Superior temporal gyrus (tissue), 1 donor: ENCODE data around the gene KBTBD7.
A peak's percentile ranks its signal among the peaks of the same experiment; 100 is the strongest.

Experiments
- DNase-seq: peaks from one replicate; pipeline ENCODE4 v3.0.0-alpha.2; 2016; ENCODE audit errors: extremely low spot score

KBTBD7 gene, protein sequence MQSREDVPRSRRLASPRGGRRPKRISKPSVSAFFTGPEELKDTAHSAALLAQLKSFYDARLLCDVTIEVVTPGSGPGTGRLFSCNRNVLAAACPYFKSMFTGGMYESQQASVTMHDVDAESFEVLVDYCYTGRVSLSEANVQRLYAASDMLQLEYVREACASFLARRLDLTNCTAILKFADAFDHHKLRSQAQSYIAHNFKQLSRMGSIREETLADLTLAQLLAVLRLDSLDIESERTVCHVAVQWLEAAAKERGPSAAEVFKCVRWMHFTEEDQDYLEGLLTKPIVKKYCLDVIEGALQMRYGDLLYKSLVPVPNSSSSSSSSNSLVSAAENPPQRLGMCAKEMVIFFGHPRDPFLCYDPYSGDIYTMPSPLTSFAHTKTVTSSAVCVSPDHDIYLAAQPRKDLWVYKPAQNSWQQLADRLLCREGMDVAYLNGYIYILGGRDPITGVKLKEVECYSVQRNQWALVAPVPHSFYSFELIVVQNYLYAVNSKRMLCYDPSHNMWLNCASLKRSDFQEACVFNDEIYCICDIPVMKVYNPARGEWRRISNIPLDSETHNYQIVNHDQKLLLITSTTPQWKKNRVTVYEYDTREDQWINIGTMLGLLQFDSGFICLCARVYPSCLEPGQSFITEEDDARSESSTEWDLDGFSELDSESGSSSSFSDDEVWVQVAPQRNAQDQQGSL

DNA sequence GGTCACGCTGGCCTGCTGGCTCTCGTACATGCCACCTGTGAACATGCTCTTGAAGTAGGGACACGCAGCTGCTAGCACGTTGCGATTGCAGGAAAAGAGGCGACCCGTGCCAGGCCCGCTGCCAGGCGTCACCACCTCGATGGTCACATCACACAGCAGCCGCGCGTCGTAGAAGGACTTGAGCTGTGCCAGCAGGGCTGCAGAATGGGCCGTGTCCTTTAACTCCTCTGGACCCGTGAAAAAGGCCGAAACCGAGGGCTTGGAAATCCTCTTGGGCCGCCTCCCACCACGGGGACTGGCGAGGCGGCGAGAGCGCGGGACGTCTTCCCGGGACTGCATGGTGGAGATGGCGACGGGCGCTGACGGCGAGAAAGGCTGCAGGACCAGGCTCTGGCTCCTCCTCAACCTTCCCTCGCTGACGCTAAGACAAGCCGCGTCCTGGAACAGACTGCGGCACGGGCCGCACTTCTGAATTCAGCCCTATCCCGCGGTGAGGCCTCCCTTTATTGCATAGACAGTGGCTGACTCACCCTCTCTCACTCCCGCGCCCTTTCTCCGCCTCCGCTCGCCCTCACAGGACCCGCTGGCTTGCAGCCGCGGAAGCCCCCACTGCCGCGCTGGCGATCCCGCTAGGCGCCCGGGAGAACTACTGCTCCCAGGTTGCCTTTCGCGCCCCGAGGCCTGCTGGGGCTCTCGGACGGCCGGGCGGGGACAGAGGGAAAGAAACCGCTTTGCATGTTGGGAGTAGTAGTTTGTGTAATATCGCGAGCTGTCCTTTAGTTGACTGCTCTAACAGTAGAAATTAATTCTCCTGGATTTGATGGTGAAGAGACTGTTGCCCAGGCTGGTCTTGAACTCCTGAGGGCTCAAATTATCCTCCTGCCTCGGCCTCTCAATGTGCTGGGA lies at the start of gene KBTBD7:
Gene KBTBD7 (minus strand): TSS at position 651 of the 906 bp plus-strand sequence. CDS start 312 bp downstream, at position 339.
- DNase-seq = peak; percentile 96

DNA sequence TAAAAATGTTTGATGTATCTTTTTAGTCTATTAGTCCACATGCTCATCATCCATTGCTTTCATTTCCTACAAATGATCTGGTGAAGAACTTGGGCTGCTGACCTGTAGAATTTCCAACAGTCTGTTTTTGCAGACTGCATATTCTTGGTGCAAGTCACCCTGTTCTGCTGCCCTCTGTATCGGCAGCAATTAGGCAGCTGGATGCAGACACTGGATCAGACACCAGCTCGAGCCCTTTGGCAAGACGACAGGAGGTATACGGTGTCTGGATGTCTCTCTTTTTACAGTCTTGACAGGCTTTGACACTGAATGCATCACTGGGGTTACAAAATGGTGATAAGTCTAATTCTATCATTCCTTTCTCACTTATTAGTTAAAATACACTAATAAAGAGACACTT lies 47.3 kb upstream of the KBTBD7 start:
- DNase-seq = no peak

DNA sequence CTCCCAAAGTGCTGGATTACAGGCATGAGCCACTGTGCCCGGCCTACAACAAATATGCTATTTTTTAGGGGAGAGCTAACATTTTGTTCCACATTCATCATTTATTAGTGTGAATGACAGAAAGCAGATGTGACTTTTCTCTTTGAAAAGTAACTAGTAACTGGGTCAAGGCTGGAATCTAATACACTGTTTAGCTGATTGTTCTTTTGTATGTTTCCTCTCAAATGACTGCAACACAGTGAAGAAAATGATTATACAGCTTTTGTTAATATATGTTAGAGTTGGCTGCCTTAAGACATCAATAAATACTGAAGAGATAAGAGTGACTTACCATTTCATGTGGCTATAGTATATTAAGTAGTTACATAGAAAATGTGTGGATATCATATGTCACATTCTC lies 42.0 kb upstream of the KBTBD7 start:
- no peak for DNase-seq

DNA sequence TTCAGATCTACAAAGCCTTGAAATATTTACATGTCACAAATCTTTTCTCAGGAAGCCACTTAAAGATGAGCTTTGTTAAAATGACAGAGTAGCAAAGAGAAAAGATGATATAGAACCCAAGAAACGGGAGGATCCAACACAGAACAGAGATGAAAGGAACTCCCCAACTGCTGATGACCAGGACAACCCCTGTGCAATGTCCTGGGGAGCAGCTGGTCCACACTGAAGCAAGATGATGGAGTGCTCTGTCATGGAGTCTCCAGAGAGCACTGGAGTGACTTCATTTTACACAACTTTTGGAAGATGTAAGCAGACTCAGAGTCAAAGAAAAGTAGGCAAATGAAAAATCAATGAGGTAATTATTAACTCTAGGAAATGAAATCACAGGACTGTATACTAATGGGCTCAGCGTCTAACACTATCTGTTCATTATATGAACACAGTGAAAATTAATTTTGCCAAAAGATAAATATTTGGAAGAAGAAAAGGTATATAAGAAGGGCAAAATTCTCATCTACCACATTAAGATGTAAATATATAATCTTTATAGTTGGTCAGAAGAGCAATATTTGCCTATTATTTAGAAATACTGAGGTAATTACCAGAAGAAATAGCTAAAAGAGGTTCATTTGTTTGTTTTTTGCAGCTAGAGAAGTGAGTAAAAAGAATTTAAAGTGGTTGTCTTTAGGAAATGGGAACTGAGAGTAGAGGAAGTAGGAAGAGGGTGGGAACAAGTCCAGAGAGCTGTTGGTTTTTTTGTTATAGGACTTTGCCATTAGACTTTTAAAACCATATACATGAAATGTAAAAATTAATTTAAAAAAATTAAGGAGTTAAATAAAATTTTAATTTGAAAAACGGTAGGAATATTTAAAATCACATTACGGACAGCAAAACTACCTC lies 38.5 kb upstream of the KBTBD7 start:
- DNase-seq = no peak

DNA sequence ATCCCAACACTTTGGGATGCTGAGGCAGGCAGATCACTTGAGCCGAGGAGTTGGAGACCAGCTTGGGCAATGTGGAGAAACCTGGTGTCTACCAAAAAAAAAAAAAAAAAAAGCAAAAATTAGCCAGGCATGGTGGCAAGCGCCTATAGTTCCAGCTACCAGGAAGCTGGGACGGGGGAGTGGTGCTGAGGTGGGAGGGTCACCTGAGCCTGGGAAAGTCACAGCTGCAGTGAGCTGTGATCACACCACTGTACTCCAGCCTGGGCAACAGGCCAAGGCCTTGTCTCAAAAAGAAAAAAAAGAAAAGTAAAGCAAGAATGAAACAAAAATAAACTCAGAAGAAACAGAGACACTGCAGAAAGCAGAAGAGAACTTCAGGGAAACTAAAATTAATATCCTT lies 37.4 kb upstream of the KBTBD7 start:
- no peak for DNase-seq

DNA sequence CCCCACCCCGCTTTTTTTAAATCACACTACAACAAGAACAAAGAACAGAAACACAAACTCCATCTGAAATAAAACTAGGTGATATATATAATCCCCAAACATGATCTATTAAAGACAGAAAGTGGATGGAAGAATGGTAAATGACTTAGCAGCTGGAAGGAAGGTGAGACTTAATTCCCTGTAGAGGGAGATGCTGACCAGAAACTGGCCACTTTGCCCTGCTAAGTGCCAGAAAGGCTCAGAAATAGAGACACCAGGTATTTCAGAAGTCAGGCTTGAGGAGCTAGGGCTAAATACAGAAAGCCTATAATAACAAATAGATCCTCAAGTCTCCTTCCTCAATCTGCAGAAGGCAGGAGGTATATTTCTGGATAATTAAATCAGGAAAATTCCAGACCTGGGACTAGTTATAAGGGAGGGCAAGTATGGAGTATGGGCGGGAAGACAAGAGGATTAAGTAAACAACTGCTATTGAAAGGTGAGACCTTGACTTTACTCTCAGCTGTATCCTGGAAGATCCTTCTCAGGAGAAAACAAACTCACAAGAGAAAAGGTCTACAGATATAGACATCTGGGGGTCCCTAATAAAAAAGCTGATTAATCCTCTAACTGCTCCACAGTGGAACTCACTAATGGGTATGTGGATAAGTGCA lies 36.8 kb upstream of the KBTBD7 start:
- DNase-seq = no peak

DNA sequence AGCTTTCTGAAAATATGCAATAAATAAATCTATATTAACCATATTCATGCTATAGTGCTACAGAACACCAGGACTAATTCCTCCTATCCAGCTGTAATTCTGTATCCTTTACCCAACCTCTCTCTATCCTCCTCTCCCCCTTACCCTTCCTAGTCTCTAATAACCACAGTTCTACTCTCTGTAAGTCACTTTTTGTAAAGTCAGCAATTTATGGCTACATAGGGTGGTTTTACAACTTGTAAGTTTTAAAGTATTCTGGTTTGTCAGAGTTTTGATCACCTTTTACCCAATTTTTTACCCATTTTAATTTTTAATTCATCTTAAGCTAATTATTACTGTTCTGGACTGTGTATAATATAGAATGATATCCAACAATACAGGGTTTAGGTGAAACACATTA lies 35.0 kb upstream of the KBTBD7 start:
- DNase-seq = no peak

DNA sequence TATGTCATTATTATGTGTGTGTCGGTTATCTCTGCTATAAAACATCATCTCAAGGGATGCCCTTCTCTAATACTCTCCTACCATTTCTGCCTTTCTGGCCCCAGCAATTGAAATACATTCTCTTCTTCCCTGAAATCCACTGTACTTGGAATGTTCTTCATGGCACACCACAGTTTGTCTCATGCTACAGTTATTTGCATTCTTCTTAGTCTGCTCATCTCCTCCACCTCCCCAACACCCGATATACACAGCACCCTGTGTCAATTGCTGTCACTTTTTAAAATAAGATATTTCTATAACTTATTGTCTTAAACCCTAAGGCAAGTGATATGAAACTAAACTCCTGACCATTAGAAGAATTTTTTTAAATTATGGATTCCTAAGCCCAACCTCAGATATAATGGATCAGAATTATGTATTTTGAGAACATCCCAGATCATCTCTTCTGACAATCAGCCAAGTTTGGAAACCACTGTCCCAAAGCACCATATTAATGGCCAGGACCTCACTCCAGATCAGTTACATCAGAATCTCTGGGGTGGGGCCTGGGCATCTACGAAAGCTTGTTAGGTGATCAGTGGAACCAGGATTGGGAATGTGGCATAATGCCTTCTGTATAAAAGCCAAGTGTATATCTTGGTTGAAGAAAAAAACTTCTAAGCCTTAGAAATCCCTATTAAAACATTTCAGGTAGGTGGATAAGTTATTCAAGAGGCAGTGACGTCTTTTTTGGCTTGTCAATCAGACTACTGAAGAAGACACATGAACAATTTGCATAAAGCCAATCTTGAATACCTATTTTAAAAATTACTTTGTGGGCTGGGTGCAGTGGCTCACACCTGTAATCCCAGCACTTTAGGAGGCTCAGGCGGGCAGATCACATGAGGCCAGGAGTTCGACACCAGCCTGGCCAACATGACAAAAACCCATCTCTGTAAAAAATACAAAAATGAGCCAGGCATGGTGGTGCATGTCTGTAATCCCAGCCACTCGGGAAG lies 30.0 kb upstream of the KBTBD7 start:
- no peak for DNase-seq

DNA sequence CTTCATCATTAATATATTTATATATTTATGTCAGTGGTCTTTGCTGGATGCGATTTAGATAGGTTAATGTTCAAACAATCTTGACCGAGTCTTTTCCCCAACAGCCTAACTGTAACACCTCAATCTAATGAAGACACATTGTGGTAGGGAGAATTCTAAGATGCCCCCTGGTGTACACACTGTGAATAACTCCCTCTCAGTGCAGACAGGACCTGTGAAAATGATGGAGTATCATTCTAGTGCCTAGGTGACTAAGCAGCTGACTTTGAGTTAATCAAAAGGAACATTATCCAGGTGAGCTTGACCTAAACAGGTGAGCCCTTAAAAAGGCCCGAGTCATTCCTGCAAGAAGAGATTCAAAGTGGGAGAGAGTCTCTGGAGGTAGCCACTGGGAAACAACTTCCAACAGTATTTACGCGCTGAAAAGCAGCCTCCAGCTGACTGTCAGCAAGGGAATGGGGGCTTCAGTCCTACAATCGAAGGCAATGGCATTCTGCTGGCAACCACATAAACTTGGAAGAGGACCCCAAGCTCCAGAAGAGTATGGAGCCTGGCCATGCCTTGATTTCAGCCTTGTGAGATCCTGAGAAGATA lies 28.0 kb upstream of the KBTBD7 start:
- peak; percentile 81 for DNase-seq

DNA sequence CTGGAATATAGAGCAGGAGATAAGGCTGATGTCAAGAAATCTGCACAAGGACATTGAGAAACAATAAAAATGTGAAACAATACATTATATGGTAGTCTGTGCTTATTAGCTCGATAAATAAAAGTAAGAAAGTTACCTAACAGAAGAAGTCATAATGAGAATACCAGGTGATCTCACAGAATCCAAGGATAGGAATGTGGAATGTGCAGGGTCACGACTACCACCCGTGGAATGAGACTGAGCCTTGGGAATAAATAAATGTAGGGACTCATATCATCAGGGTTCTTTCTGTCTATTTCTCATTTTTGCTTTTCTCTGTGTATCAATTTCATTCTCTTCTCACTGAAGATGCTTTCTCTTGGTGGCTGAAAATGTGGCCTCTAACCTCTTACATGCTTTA lies 26.0 kb upstream of the KBTBD7 start:
- no peak for DNase-seq

DNA sequence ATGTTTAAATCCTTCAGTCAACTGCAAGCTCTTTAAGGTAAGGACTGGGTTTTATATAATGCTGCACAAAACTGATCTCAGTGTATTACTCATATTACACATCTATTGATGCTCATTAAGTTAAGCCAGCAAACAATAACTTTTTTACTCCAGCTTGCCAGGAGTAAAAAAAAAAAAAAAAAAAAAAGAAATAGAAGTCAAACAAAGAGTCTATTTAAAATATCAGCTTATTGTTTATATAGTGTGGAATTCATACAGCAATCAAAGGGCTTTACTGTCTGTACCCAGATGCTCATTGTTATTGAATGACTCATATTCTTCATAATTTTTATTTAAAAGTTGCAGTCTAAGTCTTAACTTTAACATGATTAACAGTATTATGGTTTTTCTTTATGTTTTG lies 21.8 kb upstream of the KBTBD7 start:
- no peak for DNase-seq

DNA sequence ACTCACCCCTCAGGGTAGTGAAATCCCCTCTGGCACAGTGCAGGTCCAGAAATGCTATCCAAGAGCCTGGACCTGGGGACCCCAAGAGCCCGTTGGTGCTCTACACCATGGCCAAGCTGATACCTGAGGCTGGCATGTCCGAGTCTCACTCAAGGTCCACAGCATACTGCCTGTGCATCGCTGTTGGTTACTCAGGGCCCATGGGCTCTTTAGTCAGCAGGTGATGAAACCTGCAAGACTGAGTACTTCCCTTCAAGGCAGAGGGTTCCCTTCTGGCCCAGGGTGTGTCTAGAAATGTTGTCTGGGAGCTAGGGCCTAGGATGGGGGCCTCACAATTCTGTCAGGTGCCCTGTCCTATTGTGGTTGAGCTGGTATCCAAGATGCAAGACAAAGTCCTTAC lies 19.6 kb upstream of the KBTBD7 start:
- DNase-seq = no peak

DNA sequence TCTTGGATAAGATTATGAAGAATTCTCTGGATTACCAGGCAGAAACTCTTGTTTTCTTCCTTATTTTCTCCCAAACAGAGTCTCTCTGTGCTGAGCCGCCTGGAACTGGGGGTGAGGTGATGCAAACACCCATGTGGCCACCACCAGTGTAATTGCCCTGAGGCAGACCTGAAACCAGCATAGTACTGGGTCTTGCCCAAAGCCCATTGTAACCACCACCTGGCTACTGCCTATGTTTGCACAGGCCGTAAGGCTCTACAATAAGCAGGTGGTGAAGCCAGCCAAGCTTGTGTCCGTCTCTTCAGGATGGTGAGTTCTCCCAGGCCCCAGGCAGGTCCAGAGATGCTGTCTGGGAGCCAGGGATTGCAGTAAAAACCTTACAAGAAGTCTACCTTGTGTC lies 18.9 kb upstream of the KBTBD7 start:
- DNase-seq = no peak

DNA sequence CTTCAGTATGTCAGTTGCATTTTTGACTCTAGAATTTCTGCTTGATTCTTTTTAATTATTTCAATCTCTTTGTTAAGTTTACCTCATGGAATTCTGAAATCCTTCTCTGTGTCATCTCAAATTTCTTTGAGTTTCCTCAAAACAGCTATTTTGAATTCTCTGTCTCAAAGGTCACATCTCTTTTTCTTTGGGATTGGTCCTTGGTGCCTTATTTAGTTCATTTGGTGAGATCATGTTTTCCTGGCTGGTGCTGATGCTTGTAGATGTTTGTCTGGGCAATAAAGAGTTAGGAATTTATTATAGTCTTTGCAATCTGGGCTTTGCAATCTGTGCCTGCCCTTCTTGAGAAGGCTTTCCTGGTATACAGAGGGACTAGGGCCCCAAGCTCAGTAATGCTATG lies 18.5 kb upstream of the KBTBD7 start:
- DNase-seq = no peak

DNA sequence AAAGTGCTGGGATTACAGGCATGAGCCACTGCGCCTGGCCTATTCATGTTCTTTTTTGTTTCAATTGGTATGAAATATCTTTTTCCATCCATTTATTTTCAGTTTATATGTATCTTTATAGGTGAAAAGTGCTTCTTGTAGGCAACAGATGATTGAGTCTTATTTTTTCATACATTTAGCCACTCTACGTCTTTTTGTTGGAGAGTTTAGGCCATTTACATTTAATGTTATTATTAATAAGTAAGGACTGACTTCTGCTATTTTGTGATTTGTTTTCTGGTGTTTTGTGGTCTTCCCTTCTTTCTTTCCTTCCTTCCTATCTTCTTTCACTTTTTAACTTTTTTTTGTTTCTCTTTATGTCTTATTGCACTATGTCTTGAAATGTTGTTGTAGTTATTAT lies 16.7 kb upstream of the KBTBD7 start:
- DNase-seq = no peak

DNA sequence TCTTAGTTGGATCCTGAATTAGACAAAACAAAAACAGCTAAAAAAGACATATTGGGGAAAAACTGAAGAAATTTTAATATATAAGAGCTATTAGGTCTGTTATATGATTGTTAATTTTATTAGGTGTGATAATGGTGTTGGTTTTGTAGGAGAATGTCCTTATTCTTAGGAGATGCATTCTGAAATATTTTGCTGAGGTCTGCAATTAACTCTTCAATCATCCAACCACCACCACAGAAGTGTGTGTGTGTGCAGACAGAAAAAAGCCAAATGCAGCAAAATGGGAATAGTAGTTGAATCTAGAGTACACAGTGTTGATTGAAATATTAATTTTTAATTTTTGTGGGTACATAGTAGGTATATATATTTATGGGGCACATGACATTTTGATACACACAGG lies 12.1 kb upstream of the KBTBD7 start:
- no peak for DNase-seq

DNA sequence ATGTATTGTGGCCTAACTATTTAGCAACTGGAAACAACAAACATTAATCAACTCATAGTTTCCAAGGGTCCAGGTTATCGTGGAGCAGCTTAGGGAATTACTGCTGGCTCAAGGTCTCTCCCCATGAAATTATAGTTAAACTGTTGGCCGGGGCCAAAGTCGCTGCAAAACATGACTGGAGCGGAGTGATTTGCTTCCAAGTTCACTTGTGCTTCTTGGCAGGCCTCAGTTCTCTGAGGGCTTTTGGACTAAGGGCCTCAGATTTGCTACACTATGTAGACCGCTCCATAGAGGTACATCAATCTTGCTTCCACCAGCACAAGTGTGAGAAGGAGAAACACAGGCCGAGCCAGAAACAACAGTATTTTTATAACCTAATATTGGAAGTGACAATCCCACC lies 9.4 kb upstream of the KBTBD7 start:
- no peak for DNase-seq

DNA sequence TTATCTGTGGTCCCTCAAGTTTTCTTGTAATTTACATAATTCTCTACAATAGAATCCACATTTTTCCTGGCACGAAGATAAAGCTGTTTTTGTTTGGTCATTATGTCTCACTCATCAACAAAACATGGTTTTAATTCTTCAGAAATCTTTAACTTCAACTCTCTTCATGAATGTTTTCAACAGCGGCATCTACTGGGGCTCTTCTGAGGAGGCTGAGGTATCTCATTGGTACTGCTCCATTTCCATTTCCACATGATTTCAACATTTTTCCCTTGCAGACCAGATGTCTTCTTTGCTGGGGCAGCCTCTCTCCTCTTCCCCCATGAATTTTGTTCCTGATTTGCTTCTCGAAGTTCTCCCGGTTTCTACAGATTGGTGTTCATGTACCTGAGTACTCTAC lies 5.8 kb upstream of the KBTBD7 start:
- DNase-seq = no peak

DNA sequence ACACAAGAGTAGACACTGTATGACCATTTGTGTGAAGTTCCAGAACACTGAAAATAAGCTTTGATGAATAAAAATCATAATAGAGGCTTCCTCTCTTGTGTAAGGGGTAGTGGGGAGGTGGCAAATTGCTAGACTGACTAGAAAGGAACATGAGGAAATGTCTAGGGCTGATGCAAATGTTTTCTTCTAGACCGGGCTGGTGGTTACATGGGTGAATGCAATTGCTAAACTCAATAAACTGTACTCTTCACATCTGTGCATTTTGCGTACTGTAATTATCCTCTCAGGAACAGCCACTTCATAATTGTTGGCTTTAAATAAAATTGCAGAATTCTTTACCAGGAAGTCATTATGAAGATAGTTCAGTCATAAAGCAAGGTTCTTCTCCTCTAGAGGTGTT lies 5.2 kb upstream of the KBTBD7 start:
- DNase-seq = no peak
